ENCODE measurements around the gene WFIKKN1.

GRCh38 chr16:672371-672770 is 41.6 kb downstream of the WFIKKN1 start:
- TF ChIP-seq CTCF (IDR thresholded peaks at IDR 0.05; ENCODE audit: low read depth, low read length) (no peak), EZH2phosphoT487 (IDR thresholded peaks at IDR 0.05; ENCODE audit: low read depth) (no peak)
